IPS-18c (cell line): ENCODE data around the gene PHF1.

Experiments used
- H3K4me3 ChIP-seq: 2 replicates; pipeline ENCODE4 v1.7.0; 2013; ENCODE audit warnings: low read depth, mild to moderate bottlenecking, low read length, moderate library complexity; ENCODE audit not compliant: insufficient read depth
- H3K9me3 ChIP-seq: one replicate; pipeline ENCODE4 v1.6.1; 2013; ENCODE audit warnings: mild to moderate bottlenecking, low read length, moderate library complexity; ENCODE audit not compliant: control insufficient read depth, insufficient read depth

The PHF1 gene

DNA sequence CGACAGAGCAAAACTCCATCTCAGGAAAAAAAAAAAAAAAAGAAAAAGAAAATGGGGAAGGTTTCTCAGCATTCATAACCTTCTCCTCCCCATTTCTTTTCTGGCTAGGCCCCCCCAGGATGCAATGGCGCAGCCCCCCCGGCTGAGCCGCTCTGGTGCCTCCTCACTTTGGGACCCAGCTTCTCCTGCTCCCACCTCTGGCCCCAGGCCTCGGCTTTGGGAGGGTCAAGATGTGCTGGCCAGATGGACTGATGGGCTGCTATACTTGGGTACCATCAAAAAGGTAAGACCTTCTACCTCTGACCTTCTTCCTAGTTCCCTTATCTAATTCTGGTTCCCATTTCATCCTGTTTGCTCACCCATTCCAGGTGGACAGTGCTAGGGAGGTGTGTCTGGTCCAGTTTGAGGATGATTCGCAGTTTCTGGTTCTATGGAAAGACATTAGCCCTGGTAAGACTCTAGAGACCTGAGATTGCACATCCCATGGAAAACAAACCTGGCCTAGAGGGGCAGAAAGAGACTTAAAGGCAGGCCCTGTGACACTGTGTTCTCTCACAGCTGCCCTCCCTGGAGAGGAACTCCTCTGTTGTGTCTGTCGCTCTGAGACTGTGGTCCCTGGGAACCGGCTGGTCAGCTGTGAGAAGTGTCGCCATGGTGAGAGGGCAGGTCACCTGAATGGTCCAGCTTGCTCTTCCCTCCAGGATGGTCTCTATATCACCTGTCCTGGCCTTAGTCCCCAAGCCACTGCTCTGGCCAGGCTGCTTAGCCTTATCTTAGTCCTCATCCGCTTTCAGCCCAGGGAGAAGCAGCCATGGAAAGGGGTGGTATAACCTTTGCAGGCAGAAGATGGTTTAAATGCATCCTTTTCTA is 1.6 kb downstream of the PHF1 start:
- H3K4me3 ChIP-seq, result no peak overlapping the region
- no peaks in the 10 kb centered on the region for H3K9me3 ChIP-seq

DNA sequence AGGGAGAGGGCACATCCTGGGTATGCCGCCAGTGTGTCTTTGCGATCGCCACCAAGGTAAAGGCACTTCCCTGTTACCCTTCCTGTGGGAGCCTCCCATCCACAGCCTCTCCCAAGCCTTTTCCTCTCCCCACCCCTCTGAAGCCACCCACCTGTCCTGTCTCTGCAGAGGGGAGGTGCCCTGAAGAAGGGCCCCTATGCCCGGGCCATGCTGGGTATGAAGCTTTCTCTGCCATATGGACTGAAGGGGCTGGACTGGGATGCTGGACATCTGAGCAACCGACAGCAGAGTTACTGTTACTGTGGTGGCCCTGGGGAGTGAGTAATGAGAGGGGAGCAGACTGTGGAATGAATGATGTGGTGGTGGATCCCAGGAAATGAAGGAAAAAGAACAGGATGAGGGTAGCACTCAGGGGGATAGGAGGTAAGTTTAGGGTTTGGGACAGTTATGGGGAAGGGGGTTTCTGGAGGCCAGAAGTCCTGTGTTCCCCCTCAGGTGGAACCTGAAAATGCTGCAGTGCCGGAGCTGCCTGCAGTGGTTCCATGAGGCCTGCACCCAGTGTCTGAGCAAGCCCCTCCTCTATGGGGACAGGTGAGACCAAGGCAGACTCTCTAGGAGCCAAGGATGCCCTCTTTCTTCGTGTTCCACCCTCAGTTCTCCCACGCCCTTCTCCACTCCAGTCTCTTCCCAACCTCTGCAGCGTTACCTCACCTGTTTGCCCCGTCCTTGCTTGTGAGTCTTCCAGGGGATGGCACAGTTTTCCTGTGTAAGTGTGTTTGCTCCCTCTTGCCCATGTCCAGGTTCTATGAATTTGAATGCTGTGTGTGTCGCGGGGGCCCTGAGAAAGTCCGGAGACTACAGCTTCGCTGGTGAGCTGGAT is 2.7 kb downstream of the PHF1 start:
- H3K4me3 ChIP-seq, result no peak overlapping the region
- H3K9me3 ChIP-seq, result no peaks in the 10 kb centered on the region

- Histone ChIP-seq H3K9me3 (no peaks in the 10 kb centered on the region), H3K4me3 (no peak overlapping the region)
Observed at GRCh38 chr6:33414592-33415271, 3.9 kb downstream of the PHF1 start.

DNA sequence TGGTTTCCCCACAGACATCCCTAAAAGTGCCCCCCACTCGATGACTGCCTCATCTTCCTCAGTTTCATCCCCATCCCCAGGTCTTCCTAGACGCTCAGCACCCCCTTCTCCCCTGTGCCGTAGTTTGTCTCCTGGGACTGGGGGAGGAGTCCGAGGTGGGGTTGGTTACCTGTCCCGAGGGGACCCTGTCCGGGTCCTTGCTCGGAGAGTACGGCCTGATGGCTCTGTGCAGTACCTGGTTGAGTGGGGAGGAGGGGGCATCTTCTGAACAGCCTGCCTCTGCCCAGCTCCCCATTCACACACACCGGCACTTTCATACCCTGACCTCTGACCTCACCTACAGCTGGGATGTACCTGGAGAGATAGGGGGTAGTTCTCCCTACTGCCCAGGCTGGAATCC is 5.0 kb downstream of the PHF1 start:
- H3K4me3 ChIP-seq, result peak overlapping the region; percentile 20; the same call in 1 of the 2 replicates
- no peaks in the 10 kb centered on the region for H3K9me3 ChIP-seq

- peak overlapping the region; percentile 91 for H3K4me3 ChIP-seq
- no peaks in the 10 kb centered on the region for H3K9me3 ChIP-seq
Observed at GRCh38 chr6:33416386-33417127, 5.7 kb downstream of the PHF1 start.

DNA sequence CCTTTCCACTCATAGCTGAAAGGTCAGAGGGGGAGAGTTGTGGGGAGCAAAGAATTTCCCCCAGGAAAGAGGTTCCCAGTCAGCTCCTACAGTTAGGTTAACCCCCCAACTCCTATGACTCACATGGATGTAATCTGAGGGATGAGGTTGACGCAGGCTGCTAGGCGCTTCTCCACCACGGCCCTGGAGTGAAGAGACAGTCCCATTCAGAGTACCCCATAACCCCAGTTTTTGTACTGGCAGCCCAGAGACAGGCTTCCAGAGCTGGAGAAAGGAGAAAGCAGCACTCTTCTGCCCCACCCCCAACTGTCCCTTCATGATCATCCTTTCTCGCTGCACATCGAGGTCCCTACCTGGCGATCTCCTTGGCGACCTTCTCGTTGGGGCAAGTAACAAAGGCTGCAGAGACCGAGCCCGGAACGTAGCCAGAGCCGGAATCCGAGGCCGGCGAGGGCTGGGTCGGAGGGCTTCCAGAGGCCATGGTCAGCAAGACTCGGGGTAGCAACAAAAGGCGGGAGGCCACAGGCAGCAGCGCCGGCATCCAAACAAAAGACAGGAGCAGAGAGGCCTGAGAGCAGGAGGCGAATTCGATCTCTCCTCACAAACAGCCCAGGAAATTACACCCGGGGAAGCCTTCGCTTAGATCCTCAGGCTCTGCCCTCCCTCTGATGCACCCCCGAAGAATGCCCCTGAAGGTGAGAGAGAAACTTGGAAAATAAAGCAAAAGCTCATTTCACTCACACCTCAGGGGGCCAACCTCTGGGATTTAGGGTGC is 6.5 kb downstream of the PHF1 start:
- H3K9me3 ChIP-seq, result no peaks in the 10 kb centered on the region

DNA sequence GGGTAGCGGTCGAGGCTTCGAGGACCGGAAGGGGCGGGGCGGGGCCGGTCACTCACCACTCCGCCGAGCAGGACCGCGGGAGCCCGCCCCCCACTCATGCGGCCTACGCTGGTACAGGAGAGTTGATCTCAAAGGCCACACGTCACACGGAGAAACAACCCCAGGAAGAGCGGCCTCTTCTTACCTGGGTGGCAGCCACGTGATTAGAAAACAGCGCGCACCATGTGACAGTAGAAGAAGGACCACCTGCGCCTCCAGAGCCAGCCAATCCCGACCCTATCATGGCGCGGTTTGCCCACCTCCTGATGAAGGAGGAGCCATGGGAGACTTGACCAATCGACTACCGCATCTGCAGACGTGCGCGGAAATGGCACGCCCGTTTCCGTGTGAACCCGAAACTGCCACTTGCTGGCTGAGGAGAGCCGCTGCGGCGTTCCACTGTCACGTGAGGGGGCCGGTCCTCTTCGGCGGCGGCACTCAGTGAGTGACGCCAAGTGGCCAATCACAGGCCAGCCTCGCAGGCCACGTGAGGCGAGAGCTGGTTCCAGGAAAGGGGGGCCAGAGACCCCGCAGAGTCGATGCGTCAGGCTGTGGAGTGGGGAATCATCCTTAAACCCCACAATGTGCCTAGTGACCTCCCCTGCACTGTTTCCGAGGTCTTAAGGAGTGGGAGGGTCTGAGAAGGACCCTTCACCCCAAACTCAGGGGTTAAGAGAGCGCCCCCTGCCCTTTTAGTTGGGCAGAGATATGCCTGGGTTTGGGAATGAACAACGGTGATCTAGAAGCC is 7.3 kb downstream of the PHF1 start, which contains the start of gene CUTA:
TSS of gene CUTA (minus strand) at position 205 of the 787 bp plus-strand sequence. CDS start at position 98, 107 bp downstream.
- no peaks in the 10 kb centered on the region for H3K9me3 ChIP-seq

More for the DNA sequence above, 6.5 kb downstream of the PHF1 start:
- H3K4me3 ChIP-seq, result peak overlapping the region; percentile 91

GRCh38 chr6:33418690-33419291 is 8.0 kb downstream of the PHF1 start:
- H3K4me3 ChIP-seq, result peak overlapping the region; percentile 68
- H3K9me3 ChIP-seq, result no peaks in the 10 kb centered on the region

More for the DNA sequence above, 7.3 kb downstream of the PHF1 start, which contains the start of gene CUTA:
- H3K4me3 ChIP-seq, result peak within 1 kb of the TSS; percentile 91

DNA sequence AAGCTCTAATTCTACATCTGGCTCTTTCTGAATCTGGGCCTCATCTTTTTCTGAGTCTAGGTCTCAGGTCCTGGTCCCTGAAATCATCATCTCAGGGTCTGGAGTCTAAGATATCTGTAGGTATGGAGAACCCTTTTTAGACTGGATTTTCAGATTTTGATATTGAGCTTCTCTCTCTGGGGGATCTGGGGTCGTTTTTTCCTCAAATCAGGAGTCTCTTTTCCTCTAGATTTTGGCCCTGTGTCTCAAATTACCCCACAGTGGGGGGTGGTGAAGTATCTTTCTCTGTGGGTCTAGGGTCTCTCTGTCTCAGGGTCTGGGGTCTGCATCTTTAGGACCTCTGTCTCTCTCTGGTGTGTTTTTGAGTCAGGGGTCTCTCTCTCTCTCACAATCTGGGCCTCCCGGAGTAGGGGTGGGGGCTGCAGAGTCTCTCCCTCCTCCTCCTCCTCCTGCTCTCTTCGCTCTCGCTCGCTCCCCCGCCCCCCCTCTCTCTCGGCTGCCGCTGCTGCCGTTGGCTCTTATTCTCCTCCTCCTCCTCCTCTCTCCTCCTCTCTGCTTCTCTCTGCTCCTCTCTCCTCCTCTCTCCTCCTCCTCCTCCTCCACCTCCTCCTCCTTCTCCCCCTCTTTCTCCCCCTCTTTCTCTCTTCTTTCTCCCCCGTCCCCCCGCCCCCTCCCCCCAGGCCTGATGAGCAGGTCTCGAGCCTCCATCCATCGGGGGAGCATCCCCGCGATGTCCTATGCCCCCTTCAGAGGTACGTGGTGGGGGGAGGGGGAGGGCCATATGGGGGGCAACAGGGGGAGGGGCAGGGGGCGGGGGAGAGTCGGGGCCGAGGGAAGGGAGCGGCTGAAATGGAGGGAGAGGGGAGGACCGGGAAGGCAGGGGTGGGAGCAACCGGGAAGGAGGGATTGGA is 9.0 kb downstream of the PHF1 start, which contains the start of gene SYNGAP1:
TSS of gene SYNGAP1 (plus strand) at position 486 of the 911 bp plus-strand sequence. CDS start at position 686, 200 bp downstream.
- H3K4me3 ChIP-seq, result peak within 1 kb of the TSS; percentile 68
- H3K9me3 ChIP-seq, result no peaks in the 10 kb centered on the region

GRCh38 chr6:33420491-33421343 is 9.9 kb downstream of the PHF1 start:
- peak overlapping the region; percentile 51 for H3K4me3 ChIP-seq
- no peaks in the 10 kb centered on the region for H3K9me3 ChIP-seq

- H3K4me3 ChIP-seq, result no peak overlapping the region
- H3K9me3 ChIP-seq, result no peaks in the 10 kb centered on the region
Observed at GRCh38 chr6:33421344-33421643, 10.5 kb downstream of the PHF1 start.

DNA sequence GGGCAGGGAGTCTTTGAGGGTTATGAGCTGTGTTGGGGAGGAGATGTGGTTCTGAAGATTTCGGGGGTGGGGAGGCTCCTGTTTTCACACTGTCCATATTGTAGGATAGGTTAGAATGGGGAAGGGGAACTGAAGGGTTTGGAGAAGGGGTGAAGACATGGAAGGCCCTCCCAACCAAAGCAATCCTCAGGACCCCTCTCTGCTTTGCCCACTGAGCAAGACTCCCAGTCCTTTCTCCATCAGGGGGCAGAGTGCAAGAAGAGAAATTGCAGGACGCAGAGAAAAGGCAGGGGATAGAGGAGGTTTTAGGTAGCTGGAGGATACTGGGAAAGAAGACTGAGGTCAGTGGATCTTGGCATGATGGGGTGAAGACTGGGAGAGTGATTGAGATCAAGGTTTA is 13.0 kb downstream of the PHF1 start:
- no peaks in the 10 kb centered on the region for H3K9me3 ChIP-seq
- H3K4me3 ChIP-seq, result no peak overlapping the region

GRCh38 chr6:33424855-33425667 is 14.2 kb downstream of the PHF1 start:
- H3K9me3 ChIP-seq, result no peaks in the 10 kb centered on the region
- H3K4me3 ChIP-seq, result peak overlapping the region; percentile 49
